H1 (cell line): Measurements from ENCODE around the gene ADGRV1. TPM values are rescaled to one million over a fixed set of nuclear protein-coding genes. Genes with fewer than 3 reads are reported as not detected.

ENCODE experiments used
- CTCF ChIA-PET: fragments of 300-600 bp; sonication (Branson Sonifier 250); formaldehyde crosslinking; loops from one replicate; lab custom pipeline; 2021; ENCODE audit not compliant: partially characterized antibody; lab: Charles Lee
- POLR2A ChIA-PET: fragments of 300-600 bp; sonication (Branson Sonifier 250); formaldehyde crosslinking; loops from one replicate; lab custom pipeline; 2021; ENCODE audit warnings: inconsistent platforms; ENCODE audit not compliant: partially characterized antibody; lab: Charles Lee
- DNase-seq, 2 experiments: peaks; one replicate each; pipeline versions ENCODE4 v3.0.0 to v3.0.0-alpha.2; 2010 to 2022; ENCODE audit warnings: low spot score in 2 of 2, low read depth in 1 of 2, mixed read lengths in 1 of 2
- FAIRE-seq: peaks from 2 replicates; lab custom pipeline; 2011; peaks lifted over from hg19 to GRCh38; lab: Jason Lieb, UNC
- H2AFZ ChIP-seq: 2 replicates; pipeline ENCODE4 v1.8.1; 2012; ENCODE audit warnings: low read length, inconsistent platforms
- H2AK5ac ChIP-seq: 2 replicates; pipeline ENCODE4 v1.6.1; 2013; ENCODE audit warnings: low read depth, low read length
- H2BK120ac ChIP-seq: replicated peaks from 2 replicates; pipeline ENCODE3; 2013; ENCODE audit warnings: low read depth, low read length, inconsistent platforms
- H2BK12ac ChIP-seq: 2 replicates; pipeline ENCODE4 v1.6.1; 2013; ENCODE audit warnings: low read depth, low read length
- H2BK15ac ChIP-seq: 2 replicates; pipeline ENCODE4 v1.6.1; 2013; ENCODE audit warnings: low read length
- H2BK20ac ChIP-seq: 2 replicates; pipeline ENCODE4 v1.6.1; 2013; ENCODE audit warnings: low read length
- H2BK5ac ChIP-seq: 2 replicates; pipeline ENCODE4 v1.6.1; 2013; ENCODE audit warnings: low read depth, low read length
- H3K14ac ChIP-seq: 2 replicates; pipeline ENCODE4 v1.6.1; 2013; ENCODE audit warnings: inconsistent platforms; ENCODE audit not compliant: insufficient read length
- H3K18ac ChIP-seq: 2 replicates; pipeline ENCODE4 v1.6.1; 2013; ENCODE audit warnings: low read length; ENCODE audit errors: extremely low read depth
- H3K23ac ChIP-seq: 2 replicates; pipeline ENCODE4 v1.6.1; 2013; ENCODE audit warnings: inconsistent platforms; ENCODE audit not compliant: insufficient read length
- H3K23me2 ChIP-seq: 2 replicates; pipeline ENCODE4 v1.6.1; 2013; ENCODE audit warnings: low read depth, low read length
- H3K27ac ChIP-seq: 2 replicates; pipeline ENCODE4 v1.6.1; 2011; ENCODE audit warnings: low read depth, low read length, inconsistent platforms
- H3K27me3 ChIP-seq, 4 experiments: replicated peaks in 1 of 4; 1 replicate in 1 of 4; 2 replicates in 3 of 4; pipeline versions ENCODE4 v1.6.1 to v1.8.1; 2011 to 2013; ENCODE audit warnings: low read length in 3 of 4, mild to moderate bottlenecking in 3 of 4, inconsistent platforms in 2 of 4, mixed read lengths in 2 of 4, moderate library complexity in 1 of 4; ENCODE audit not compliant: control insufficient read depth in 3 of 4, insufficient read depth in 3 of 4; ENCODE audit errors: extremely low read depth in 1 of 4
- H3K36me3 ChIP-seq, 4 experiments: 2 replicates each; pipeline versions ENCODE4 v1.6.1 to v1.8.1; 2011 to 2013; ENCODE audit warnings: mild to moderate bottlenecking in 4 of 4, low read length in 3 of 4, moderate library complexity in 2 of 4, control low read depth in 1 of 4, inconsistent platforms in 1 of 4; ENCODE audit not compliant: insufficient read depth in 4 of 4, control insufficient read depth in 2 of 4
- H3K4ac ChIP-seq: replicated peaks from 2 replicates; pipeline ENCODE3; 2013; ENCODE audit warnings: low read length, low read depth, mixed read lengths, inconsistent platforms; ENCODE audit not compliant: insufficient read length
- H3K4me1 ChIP-seq, 4 experiments: replicated peaks in 1 of 4; 1 replicate in 1 of 4; 2 replicates in 3 of 4; pipeline versions ENCODE4 v1.6.1 to v1.8.1; 2011 to 2013; ENCODE audit warnings: low read length in 3 of 4, inconsistent platforms in 2 of 4, mixed read lengths in 1 of 4; ENCODE audit not compliant: insufficient read depth in 4 of 4, control insufficient read depth in 3 of 4
- H3K4me2 ChIP-seq, 2 experiments: 2 replicates each; pipeline versions ENCODE4 v1.6.1 to v1.8.1; 2011 to 2013; ENCODE audit warnings: low read depth in 2 of 2, low read length in 2 of 2, control low read depth in 1 of 2, inconsistent platforms in 1 of 2, mild to moderate bottlenecking in 1 of 2; ENCODE audit not compliant: insufficient read depth in 1 of 2
- H3K4me3 ChIP-seq, 4 experiments: fragments of 200-600, 300-600 bp in 1 of 4; sonication (generic), shearing (Covaris generic), sonication (Bioruptor Twin) in 1 of 4; 2 replicates each; pipeline versions ENCODE4 v1.5.1 to v1.8.1; 2011 to 2016; ENCODE audit warnings: low read length in 4 of 4, low read depth in 3 of 4, control low read depth in 2 of 4, inconsistent platforms in 2 of 4, mild to moderate bottlenecking in 2 of 4, mixed read lengths in 1 of 4, moderate library complexity in 1 of 4; ENCODE audit not compliant: insufficient read depth in 2 of 4; ENCODE audit errors: extremely low read depth in 1 of 4
- H3K56ac ChIP-seq: replicated peaks from 2 replicates; pipeline ENCODE3; 2013; ENCODE audit warnings: low read depth, mild to moderate bottlenecking, mixed read lengths, low read length, inconsistent platforms; ENCODE audit not compliant: insufficient read length
- H3K79me1 ChIP-seq: 2 replicates; pipeline ENCODE4 v1.6.1; 2013; ENCODE audit warnings: low read depth, low read length, control low read depth
- H3K79me2 ChIP-seq, 2 experiments: 2 replicates each; pipeline versions ENCODE4 v1.6.1 to v1.8.1; 2012 to 2013; ENCODE audit warnings: low read length in 2 of 2, mild to moderate bottlenecking in 2 of 2, inconsistent platforms in 1 of 2; ENCODE audit not compliant: insufficient read depth in 2 of 2, control insufficient read depth in 1 of 2
- H3K9ac ChIP-seq, 4 experiments: replicated peaks in 1 of 4; 1 replicate in 1 of 4; 2 replicates in 3 of 4; pipeline versions ENCODE4 v1.6.1 to v1.8.1; 2011 to 2013; ENCODE audit warnings: low read depth in 3 of 4, low read length in 3 of 4, control low read depth in 2 of 4, mild to moderate bottlenecking in 2 of 4, moderate library complexity in 2 of 4, inconsistent platforms in 1 of 4; ENCODE audit errors: extremely low read depth in 1 of 4
- H3K9me3 ChIP-seq, 2 experiments: 2 replicates each; pipeline versions ENCODE4 v1.6.1 to v1.8.1; 2012 to 2013; ENCODE audit warnings: mild to moderate bottlenecking in 2 of 2, moderate library complexity in 2 of 2, control low read depth in 1 of 2, inconsistent platforms in 1 of 2, low read depth in 1 of 2, low read length in 1 of 2, mixed read lengths in 1 of 2; ENCODE audit not compliant: insufficient read depth in 2 of 2
- H4K20me1 ChIP-seq, 2 experiments: replicated peaks in 1 of 2; 2 replicates each; pipeline versions ENCODE3 to v1.8.1; 2011 to 2013; ENCODE audit warnings: inconsistent platforms in 2 of 2, low read length in 2 of 2, mild to moderate bottlenecking in 1 of 2; ENCODE audit not compliant: insufficient read depth in 2 of 2, control insufficient read depth in 1 of 2
- H4K5ac ChIP-seq: 2 replicates; pipeline ENCODE4 v1.6.1; 2013; ENCODE audit warnings: low read length, low read depth, mixed read lengths, inconsistent platforms; ENCODE audit not compliant: insufficient read length
- H4K8ac ChIP-seq: 2 replicates; pipeline ENCODE4 v1.8.0; 2013; ENCODE audit warnings: mild to moderate bottlenecking, moderate library complexity, low read length, inconsistent platforms; ENCODE audit not compliant: insufficient read depth; ENCODE audit errors: extremely low read depth
- H4K91ac ChIP-seq: replicated peaks from 2 replicates; pipeline ENCODE3; 2013; ENCODE audit warnings: low read length, mixed read lengths, inconsistent platforms; ENCODE audit not compliant: insufficient read length
- ASH2L ChIP-seq: fragments of 200-600, 300-600 bp; sonication (generic); IDR thresholded peaks from one replicate; pipeline ENCODE4 v1.7.1; 2017; ENCODE audit warnings: low read length
- CTBP2 ChIP-seq: IDR thresholded peaks from 2 replicates; pipeline ENCODE4 v1.7.0; 2011; ENCODE audit warnings: borderline replicate concordance, mild to moderate bottlenecking, moderate library complexity, mixed read lengths, low read length; ENCODE audit not compliant: insufficient read depth, insufficient read length
- HDAC2 ChIP-seq, 2 experiments: fragments of 300-600 bp in 1 of 2; sonication (generic) in 1 of 2; IDR thresholded peaks; 2 replicates each; pipeline ENCODE4 v1.6.1; 2011 to 2012; ENCODE audit warnings: low read depth in 2 of 2, low read length in 2 of 2, mild to moderate bottlenecking in 2 of 2, moderate library complexity in 2 of 2, borderline replicate concordance in 1 of 2, inconsistent platforms in 1 of 2
- RAD21 ChIP-seq, 2 experiments: IDR thresholded peaks in 1 of 2; conservative IDR thresholded peaks in 1 of 2; 2 replicates each; pipeline ENCODE4 v1.6.1; 2011; ENCODE audit warnings: low read depth in 2 of 2, low read length in 2 of 2, improper control_type of control experiment in 1 of 2, inconsistent platforms in 1 of 2, mild to moderate bottlenecking in 1 of 2, moderate library complexity in 1 of 2
- RXRA ChIP-seq: IDR thresholded peaks from 2 replicates; pipeline ENCODE4 v1.6.1; 2011; ENCODE audit warnings: low read depth, mild to moderate bottlenecking, low read length, moderate library complexity; ENCODE audit not compliant: insufficient read depth
- WGBS, 2 experiments: shearing (Covaris generic) in 1 of 2; methylation state at CpG; one replicate each; pipeline versions ENCODE4 v1.1.6 to v1.1.7; 2013 to 2015; ENCODE audit warnings: low lambda C conversion rate in 2 of 2, mixed read lengths in 2 of 2, inconsistent platforms in 1 of 2, low coverage in 1 of 2, missing lambda C conversion rate in 1 of 2; ENCODE audit not compliant: insufficient replicate concordance in 2 of 2, insufficient coverage in 1 of 2, insufficient read length in 1 of 2; ENCODE audit errors: extremely low coverage in 1 of 2, missing lambda C conversion rate in 1 of 2; 5-methylcytosine and 5-hydroxymethylcytosine counted together
- polyA plus RNA-seq, 7 experiments: library from polyadenylated mRNA; depleted of rRNA in 3 of 7; stranded (reverse) in 5 of 7; unstranded in 2 of 7; fragments of >200 nt in 5 of 7; fragments of 200-250 nt in 2 of 7; gene quantifications; 1 replicate in 5 of 7; 2 replicates in 1 of 7; 4 replicates in 1 of 7; pipeline versions ENCODE4 v1.2.1 to v1.2.3, GENCODE V29; 2011 to 2013; ENCODE audit warnings: missing spikeins in 2 of 7, mixed read lengths in 2 of 7
- total RNA-seq: library from RNA; stranded (reverse); fragmentation: NEBNext Ultra II Directional; extraction: Animal tissue kit (Norgen Biotek cat#: 25700); gene quantifications from 2 replicates; pipeline ENCODE4 v1.2.1, GENCODE V29; 2021

The ADGRV1 gene
- total and polyA plus RNA-seq, 2 of the 8 experiments (the other 6 are each of a cell fraction or from before 2014, with no cell fraction given) = 53.1 to 62.2 TPM

DNA sequence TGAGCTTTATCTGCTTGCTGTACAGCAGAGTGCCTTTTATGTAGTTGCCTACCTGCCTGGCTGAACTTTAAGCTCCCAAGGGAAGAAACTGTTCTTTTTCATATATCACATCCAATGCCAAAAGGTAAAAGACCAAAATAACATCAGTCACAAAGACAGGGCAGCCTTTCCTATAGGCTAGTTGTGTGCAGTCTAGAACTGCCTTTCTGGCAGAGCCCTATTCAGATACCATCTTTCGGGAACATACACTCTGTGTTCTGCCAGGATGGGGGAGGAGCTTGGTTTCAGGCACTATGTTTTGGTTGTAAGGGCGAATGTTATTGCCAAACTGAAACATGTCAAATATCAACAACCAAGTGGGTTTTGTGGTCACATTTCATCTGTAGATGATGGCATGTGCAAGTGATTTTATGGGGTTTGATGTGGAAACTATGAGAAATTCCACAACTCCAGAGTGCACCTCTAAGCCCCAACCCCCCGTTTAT is 314.5 kb downstream of the ADGRV1 start:
- no peak overlapping the region for H2BK120ac ChIP-seq
- no peak overlapping the region for H2BK15ac ChIP-seq
- H3K56ac ChIP-seq = no peak overlapping the region
- no peaks in the 10 kb centered on the region for H3K23me2 ChIP-seq
- no peak overlapping the region for H3K9ac ChIP-seq
- no peaks in the 10 kb centered on the region for H3K27me3 ChIP-seq
- H4K20me1 ChIP-seq = no peaks in the 10 kb centered on the region
- peaks cover 0 to 3% (median under 1%) of the 10 kb centered on the region in 4 experiments; a peak in 2 of 7 replicates for H3K4me1 ChIP-seq
- H3K4me3 ChIP-seq = no peak overlapping the region
- no peak overlapping the region for H4K91ac ChIP-seq
- H2BK12ac ChIP-seq = no peak overlapping the region
- FAIRE-seq (peak; percentile 48), DNase-seq (no peak)
- H3K18ac ChIP-seq = no peak overlapping the region
- H4K5ac ChIP-seq = no peak overlapping the region
- no peaks in the 10 kb centered on the region for H3K9me3 ChIP-seq
- H3K4ac ChIP-seq = no peak overlapping the region
- H2BK5ac ChIP-seq = no peak overlapping the region
- ChIA-PET POLR2A (no interaction called here), CTCF (interaction anchor here (1.2 to 1.3 kb wide), 2 partner anchors 11 to 17 kb away, joined by 3 read pairs; no protein-coding TSS in a partner anchor)
- H3K79me1 ChIP-seq = no peaks in the 10 kb centered on the region
- H3K27ac ChIP-seq = no peak overlapping the region
- no peak overlapping the region for H2AK5ac ChIP-seq
- H3K79me2 ChIP-seq = no peaks in the 10 kb centered on the region
- no peak overlapping the region for H3K23ac ChIP-seq
- 92% methylated on average over 3 of the region's 3 CpGs; no CpG with 5 or more reads in 1 of the 2 experiments for WGBS, 2 experiments
- peaks cover 0 to 6% (median 1%) of the 10 kb centered on the region in 4 experiments; a peak in 3 of 8 replicates for H3K36me3 ChIP-seq
- H3K4me2 ChIP-seq = no peak overlapping the region
- H2BK20ac ChIP-seq = no peak overlapping the region
- H2AFZ ChIP-seq = no peak overlapping the region
- H3K14ac ChIP-seq = no peak overlapping the region
- TF ChIP-seq ASH2L (no peak), RAD21 (IDR thresholded peaks at IDR 0.05 in 1 of 2, conservative IDR thresholded peaks at IDR 0.05 in 1 of 2; ENCODE audit: low read depth in 2 of 2, low read length in 2 of 2) (no peak), CTBP2 (no peak), RXRA (no peak), HDAC2 (IDR thresholded peaks at IDR 0.05; ENCODE audit: borderline replicate concordance in 1 of 2, low read depth in 2 of 2, low read length in 2 of 2) (no peak)
- H4K8ac ChIP-seq = no peak overlapping the region
